Amniotic stem cell (primary cell): ENCODE results near the gene ZNF747.
"Not testable (repeated sequence)": the region's sequence is repeated elsewhere in the genome, so short reads cannot be mapped to it uniquely, and the experiment has no call there.

Experiments
- DNase-seq: peaks from one replicate; lab custom pipeline; 2025; lab: John Stamatoyannopoulos, UW

Gene ZNF747

GRCh38 chr16:30533748-30534367 lies 800 bp downstream of the ZNF747 start:
- no peak for DNase-seq

GRCh38 chr16:30533146-30533522 lies 1.5 kb downstream of the ZNF747 start:
- DNase-seq, result no peak

- DNase-seq, result no peak
Observed at GRCh38 chr16:30532285-30533145, 2.1 kb downstream of the ZNF747 start.

GRCh38 chr16:30530163-30531037 lies 4.3 kb downstream of the ZNF747 start:
- DNase-seq, result no peak

- DNase-seq, result no peak
Observed at GRCh38 chr16:30528799-30529457, 5.7 kb downstream of the ZNF747 start.

- no peak for DNase-seq
Observed at GRCh38 chr16:30527635-30528178, 7.0 kb downstream of the ZNF747 start.

GRCh38 chr16:30526823-30527634 lies 7.6 kb downstream of the ZNF747 start:
- peak; percentile 98 for DNase-seq

- no peak for DNase-seq
Observed at GRCh38 chr16:30526137-30526822, 8.4 kb downstream of the ZNF747 start, which contains the start of gene ZNF768. TSS of gene ZNF768 (minus strand) at chr16:30526566. CDS start at chr16:30526413, 153 bp downstream.

GRCh38 chr16:30525844-30526136 lies 8.9 kb downstream of the ZNF747 start:
- no peak for DNase-seq

- DNase-seq, result no peak
Observed at GRCh38 chr16:30524575-30525568, 9.8 kb downstream of the ZNF747 start.

GRCh38 chr16:30523768-30524574 lies 10.7 kb downstream of the ZNF747 start:
- no peak for DNase-seq

- not testable (repeated sequence) for DNase-seq
Observed at GRCh38 chr16:30522702-30523463, 11.8 kb downstream of the ZNF747 start.

GRCh38 chr16:30521873-30522641 lies 12.6 kb downstream of the ZNF747 start:
- DNase-seq, result no peak

GRCh38 chr16:30521476-30521872 lies 13.2 kb downstream of the ZNF747 start:
- no peak for DNase-seq

- no peak for DNase-seq
Observed at GRCh38 chr16:30519120-30520049, 15.3 kb downstream of the ZNF747 start.

- no peak for DNase-seq
Observed at GRCh38 chr16:30518552-30518951, 16.1 kb downstream of the ZNF747 start.
